ENCODE data around the gene TRAF3.

The TRAF3 gene

GRCh38 chr14:102920998-102921304 is 143.7 kb downstream of the TRAF3 start:
- no peak for DNase-seq
- Histone ChIP-seq H3K79me2 (ENCODE audit: insufficient read depth, low read length) (no peaks in the 10 kb centered on the region), H3K27me3 (ENCODE audit: insufficient read depth, low read length, poor library complexity) (no peaks in the 10 kb centered on the region), H3K9ac (ENCODE audit: low read depth, low read length) (no peak overlapping the region), H2AFZ (ENCODE audit: low read depth, low read length) (no peak overlapping the region), H3K4me1 (ENCODE audit: insufficient read depth, low read length) (no peaks in the 10 kb centered on the region), H4K20me1 (ENCODE audit: insufficient read depth, low read length) (no peaks in the 10 kb centered on the region), H3K27ac (ENCODE audit: low read length) (no peak overlapping the region), H3K9me3 (ENCODE audit: insufficient read depth, low read length, severe bottlenecking) (peaks cover 7% of the 10 kb centered on the region), H3K4me3 (ENCODE audit: low read depth in 1 of 2, low read length in 2 of 2) (no peak overlapping the region), H3K36me3 (ENCODE audit: insufficient read depth, low read length) (no peaks in the 10 kb centered on the region), H3K4me2 (ENCODE audit: insufficient read depth, low read length) (no peak overlapping the region)
- TF ChIP-seq EZH2 (IDR thresholded peaks at IDR 0.05; ENCODE audit: borderline replicate concordance, low read depth, low read length, severe bottlenecking), result no peak
- no peak for TF ChIP-seq CTCF (IDR thresholded peaks at IDR 0.05; ENCODE audit: borderline replicate concordance, extremely low read depth, low read length, poor library complexity, severe bottlenecking)
- ATAC-seq (ENCODE audit: insufficient read depth, low read depth), result no peak

GRCh38 chr14:102922490-102923200 is 145.4 kb downstream of the TRAF3 start, which contains the start of gene AMN:
AMN (plus strand) TSS chr14:102922663; CDS start chr14:102922689, 26 bp downstream.
- Histone ChIP-seq H3K9ac (ENCODE audit: low read depth, low read length) (no peak within 1 kb of the TSS), H3K79me2 (ENCODE audit: insufficient read depth, low read length) (no peaks in the 10 kb centered on the region), H3K27me3 (ENCODE audit: insufficient read depth, low read length, poor library complexity) (no peaks in the 10 kb centered on the region), H3K36me3 (ENCODE audit: insufficient read depth, low read length) (no peaks in the 10 kb centered on the region), H3K4me3 (ENCODE audit: low read depth in 1 of 2, low read length in 2 of 2) (no peak within 1 kb of the TSS), H3K4me1 (ENCODE audit: insufficient read depth, low read length) (no peaks in the 10 kb centered on the region), H3K27ac (ENCODE audit: low read length) (no peak within 1 kb of the TSS), H3K9me3 (ENCODE audit: insufficient read depth, low read length, severe bottlenecking) (peaks cover 7% of the 10 kb centered on the region), H4K20me1 (ENCODE audit: insufficient read depth, low read length) (no peaks in the 10 kb centered on the region), H3K4me2 (ENCODE audit: insufficient read depth, low read length) (no peak within 1 kb of the TSS), H2AFZ (ENCODE audit: low read depth, low read length) (no peak within 1 kb of the TSS)
- ATAC-seq (ENCODE audit: insufficient read depth, low read depth) (no peak), DNase-seq (no peak)
- TF ChIP-seq CTCF (IDR thresholded peaks at IDR 0.05; ENCODE audit: borderline replicate concordance, extremely low read depth, low read length, poor library complexity, severe bottlenecking) (no peak), EZH2 (IDR thresholded peaks at IDR 0.05; ENCODE audit: borderline replicate concordance, low read depth, low read length, severe bottlenecking) (no peak)

- TF ChIP-seq CTCF (IDR thresholded peaks at IDR 0.05; ENCODE audit: borderline replicate concordance, extremely low read depth, low read length, poor library complexity, severe bottlenecking) (no peak), EZH2 (IDR thresholded peaks at IDR 0.05; ENCODE audit: borderline replicate concordance, low read depth, low read length, severe bottlenecking) (no peak)
- Histone ChIP-seq H3K27ac (ENCODE audit: low read length) (no peak overlapping the region), H3K79me2 (ENCODE audit: insufficient read depth, low read length) (no peaks in the 10 kb centered on the region), H3K4me2 (ENCODE audit: insufficient read depth, low read length) (no peak overlapping the region), H3K36me3 (ENCODE audit: insufficient read depth, low read length) (no peaks in the 10 kb centered on the region), H3K27me3 (ENCODE audit: insufficient read depth, low read length, poor library complexity) (no peaks in the 10 kb centered on the region), H4K20me1 (ENCODE audit: insufficient read depth, low read length) (no peaks in the 10 kb centered on the region), H2AFZ (ENCODE audit: low read depth, low read length) (no peak overlapping the region), H3K9me3 (ENCODE audit: insufficient read depth, low read length, severe bottlenecking) (peaks cover 7% of the 10 kb centered on the region), H3K9ac (ENCODE audit: low read depth, low read length) (no peak overlapping the region), H3K4me1 (ENCODE audit: insufficient read depth, low read length) (peaks cover 4% of the 10 kb centered on the region; the same call in 1 of the 2 replicates), H3K4me3 (ENCODE audit: low read depth in 1 of 2, low read length in 2 of 2) (no peak overlapping the region)
- no peak for ATAC-seq (ENCODE audit: insufficient read depth, low read depth)
- DNase-seq, result no peak
These were observed 146.1 kb downstream of the TRAF3 start for GRCh38 chr14:102923201-102923924.

All from DND-41 (cell line).